ENCODE data around the gene SLMAP. TPM values are rescaled to one million over a fixed set of nuclear protein-coding genes. Genes with fewer than 3 reads are reported as not detected.

The SLMAP gene
- total RNA-seq, 1 experiment from 2014 or later = 49.2 TPM

GRCh38 chr3:57756528-57757401 is 656 bp downstream of the SLMAP start:
- no peak for DNase-seq (ENCODE audit: low read depth, low spot score)
- Histone ChIP-seq H3K36me3 (ENCODE audit: control insufficient read depth, insufficient read depth, low read length) (peaks cover 9% of the 10 kb centered on the region), H3K4me1 (ENCODE audit: control insufficient read depth, insufficient read depth, low read length) (peaks cover 14% of the 10 kb centered on the region), H3K27me3 (ENCODE audit: control insufficient read depth, insufficient read depth, low read length) (no peaks in the 10 kb centered on the region), H3K4me3 (ENCODE audit: low read depth in 2 of 2, low read length in 2 of 2) (peak overlapping the region; percentile 73 to 77), H3K9me3 (ENCODE audit: control insufficient read depth, insufficient read depth, low read depth, low read length) (no peaks in the 10 kb centered on the region), H3K27ac (ENCODE audit: low read length) (peak overlapping the region; percentile 95)
- BruUV-seq (replicated peaks) = no TSS peak
- ATAC-seq = peak; percentile 44
- TF ChIP-seq, protein P1, sequence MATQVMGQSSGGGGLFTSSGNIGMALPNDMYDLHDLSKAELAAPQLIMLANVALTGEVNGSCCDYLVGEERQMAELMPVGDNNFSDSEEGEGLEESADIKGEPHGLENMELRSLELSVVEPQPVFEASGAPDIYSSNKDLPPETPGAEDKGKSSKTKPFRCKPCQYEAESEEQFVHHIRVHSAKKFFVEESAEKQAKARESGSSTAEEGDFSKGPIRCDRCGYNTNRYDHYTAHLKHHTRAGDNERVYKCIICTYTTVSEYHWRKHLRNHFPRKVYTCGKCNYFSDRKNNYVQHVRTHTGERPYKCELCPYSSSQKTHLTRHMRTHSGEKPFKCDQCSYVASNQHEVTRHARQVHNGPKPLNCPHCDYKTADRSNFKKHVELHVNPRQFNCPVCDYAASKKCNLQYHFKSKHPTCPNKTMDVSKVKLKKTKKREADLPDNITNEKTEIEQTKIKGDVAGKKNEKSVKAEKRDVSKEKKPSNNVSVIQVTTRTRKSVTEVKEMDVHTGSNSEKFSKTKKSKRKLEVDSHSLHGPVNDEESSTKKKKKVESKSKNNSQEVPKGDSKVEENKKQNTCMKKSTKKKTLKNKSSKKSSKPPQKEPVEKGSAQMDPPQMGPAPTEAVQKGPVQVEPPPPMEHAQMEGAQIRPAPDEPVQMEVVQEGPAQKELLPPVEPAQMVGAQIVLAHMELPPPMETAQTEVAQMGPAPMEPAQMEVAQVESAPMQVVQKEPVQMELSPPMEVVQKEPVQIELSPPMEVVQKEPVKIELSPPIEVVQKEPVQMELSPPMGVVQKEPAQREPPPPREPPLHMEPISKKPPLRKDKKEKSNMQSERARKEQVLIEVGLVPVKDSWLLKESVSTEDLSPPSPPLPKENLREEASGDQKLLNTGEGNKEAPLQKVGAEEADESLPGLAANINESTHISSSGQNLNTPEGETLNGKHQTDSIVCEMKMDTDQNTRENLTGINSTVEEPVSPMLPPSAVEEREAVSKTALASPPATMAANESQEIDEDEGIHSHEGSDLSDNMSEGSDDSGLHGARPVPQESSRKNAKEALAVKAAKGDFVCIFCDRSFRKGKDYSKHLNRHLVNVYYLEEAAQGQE (IDR thresholded peaks at IDR 0.05; ENCODE audit: insufficient read depth in 1 of 2, low read depth in 2 of 2, low read length in 1 of 2) = no peak
- TF ChIP-seq, protein P2, sequence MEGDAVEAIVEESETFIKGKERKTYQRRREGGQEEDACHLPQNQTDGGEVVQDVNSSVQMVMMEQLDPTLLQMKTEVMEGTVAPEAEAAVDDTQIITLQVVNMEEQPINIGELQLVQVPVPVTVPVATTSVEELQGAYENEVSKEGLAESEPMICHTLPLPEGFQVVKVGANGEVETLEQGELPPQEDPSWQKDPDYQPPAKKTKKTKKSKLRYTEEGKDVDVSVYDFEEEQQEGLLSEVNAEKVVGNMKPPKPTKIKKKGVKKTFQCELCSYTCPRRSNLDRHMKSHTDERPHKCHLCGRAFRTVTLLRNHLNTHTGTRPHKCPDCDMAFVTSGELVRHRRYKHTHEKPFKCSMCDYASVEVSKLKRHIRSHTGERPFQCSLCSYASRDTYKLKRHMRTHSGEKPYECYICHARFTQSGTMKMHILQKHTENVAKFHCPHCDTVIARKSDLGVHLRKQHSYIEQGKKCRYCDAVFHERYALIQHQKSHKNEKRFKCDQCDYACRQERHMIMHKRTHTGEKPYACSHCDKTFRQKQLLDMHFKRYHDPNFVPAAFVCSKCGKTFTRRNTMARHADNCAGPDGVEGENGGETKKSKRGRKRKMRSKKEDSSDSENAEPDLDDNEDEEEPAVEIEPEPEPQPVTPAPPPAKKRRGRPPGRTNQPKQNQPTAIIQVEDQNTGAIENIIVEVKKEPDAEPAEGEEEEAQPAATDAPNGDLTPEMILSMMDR (IDR thresholded peaks at IDR 0.05) = no peak
- TF ChIP-seq SIN3A (IDR thresholded peaks at IDR 0.05; ENCODE audit: borderline replicate concordance, insufficient read depth, low read depth, low read length) (peak; percentile 30; the same call in 1 of the 2 replicates), TCF7L2 (IDR thresholded peaks at IDR 0.05; ENCODE audit: low read depth, low read length) (no peak)
- POLR2A ChIA-PET = interaction anchor here (0.6 kb wide), 1 partner anchor 31 kb away, joined by 3 read pairs; no protein-coding TSS in a partner anchor
- in situ Hi-C loops (cut with HindIII; ENCODE audit: low pct_unique_long_range_greater_than_20kb, low sequenced_read_pairs) = no loop called here
- CTCF ChIA-PET = no interaction called here
- intact Hi-C loops (cut with micrococcal nuclease; ENCODE audit: unreplicated experiment) = no loop called here

DNA sequence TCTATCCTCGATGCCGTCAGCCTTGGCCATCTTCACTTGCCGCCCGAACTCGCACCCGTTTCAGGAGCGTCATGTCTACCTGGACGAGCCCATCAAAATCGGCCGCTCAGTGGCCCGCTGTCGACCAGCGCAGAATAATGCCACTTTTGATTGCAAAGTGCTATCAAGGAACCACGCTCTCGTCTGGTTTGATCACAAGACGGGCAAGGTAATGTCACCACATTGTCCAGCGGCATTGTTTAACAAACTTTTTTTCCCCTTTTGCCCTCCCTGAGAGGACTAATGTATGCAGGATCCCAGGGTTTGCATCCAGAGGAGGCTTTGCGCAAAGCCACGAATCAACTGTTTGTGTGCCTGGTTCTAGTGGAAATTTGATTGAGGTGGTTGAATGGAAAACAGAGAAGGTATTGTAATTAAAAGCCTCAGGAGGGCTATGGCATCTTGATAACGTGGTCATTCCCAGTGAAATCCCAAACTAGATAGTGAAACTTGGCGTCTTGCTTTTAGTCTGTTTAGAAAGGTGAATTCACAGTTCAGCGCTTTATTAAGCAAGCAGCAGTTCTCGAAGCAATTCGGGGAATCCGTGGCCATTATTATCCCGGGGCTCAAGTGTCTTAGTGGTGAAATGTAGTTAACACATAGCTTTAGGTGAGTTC is 1.7 kb downstream of the SLMAP start:
- peak overlapping the region; percentile 95 for H3K27ac ChIP-seq (ENCODE audit: low read length)
- POLR2A ChIA-PET = no interaction called here
- 0 out of 2 replicates have a peak, but pooled peaks have one; percentile 8 for ATAC-seq

More for the DNA sequence above, 1.7 kb downstream of the SLMAP start:
- TF ChIP-seq TCF7L2 (IDR thresholded peaks at IDR 0.05; ENCODE audit: low read depth, low read length) (no peak), SIN3A (IDR thresholded peaks at IDR 0.05; ENCODE audit: borderline replicate concordance, insufficient read depth, low read depth, low read length) (no peak), POLR2AphosphoS5 (IDR thresholded peaks at IDR 0.05; ENCODE audit: low read depth, low read length) (no peak)
- TF ChIP-seq, protein P2 (IDR thresholded peaks at IDR 0.05) = no peak
- TF ChIP-seq, protein P1 (IDR thresholded peaks at IDR 0.05; ENCODE audit: insufficient read depth in 1 of 2, low read depth in 2 of 2, low read length in 1 of 2) = no peak
- peaks cover 9% of the 10 kb centered on the region for H3K36me3 ChIP-seq (ENCODE audit: control insufficient read depth, insufficient read depth, low read length)
- CTCF ChIA-PET = no interaction called here
- in situ Hi-C loops (cut with HindIII; ENCODE audit: low pct_unique_long_range_greater_than_20kb, low sequenced_read_pairs) = no loop called here
- no peaks in the 10 kb centered on the region for H3K9me3 ChIP-seq (ENCODE audit: control insufficient read depth, insufficient read depth, low read depth, low read length)
- TSS peak; percentile 75 for BruUV-seq (replicated peaks)
- H3K27me3 ChIP-seq (ENCODE audit: control insufficient read depth, insufficient read depth, low read length) = no peaks in the 10 kb centered on the region
- DNase-seq (ENCODE audit: low read depth, low spot score) = no peak
- H3K4me3 ChIP-seq (ENCODE audit: low read depth in 2 of 2, low read length in 2 of 2) = peak overlapping the region; percentile 73 to 77
- intact Hi-C loops (cut with micrococcal nuclease; ENCODE audit: unreplicated experiment) = no loop called here
- H3K4me1 ChIP-seq (ENCODE audit: control insufficient read depth, insufficient read depth, low read length) = peaks cover 8% of the 10 kb centered on the region
